GM19240 (cell line): ENCODE data around the gene LHX4.

Experiments
- DNase-seq: peaks from one replicate; pipeline ENCODE4 v3.0.0; 2011; ENCODE audit warnings: low spot score; ENCODE audit not compliant: insufficient read length

Gene LHX4

DNA sequence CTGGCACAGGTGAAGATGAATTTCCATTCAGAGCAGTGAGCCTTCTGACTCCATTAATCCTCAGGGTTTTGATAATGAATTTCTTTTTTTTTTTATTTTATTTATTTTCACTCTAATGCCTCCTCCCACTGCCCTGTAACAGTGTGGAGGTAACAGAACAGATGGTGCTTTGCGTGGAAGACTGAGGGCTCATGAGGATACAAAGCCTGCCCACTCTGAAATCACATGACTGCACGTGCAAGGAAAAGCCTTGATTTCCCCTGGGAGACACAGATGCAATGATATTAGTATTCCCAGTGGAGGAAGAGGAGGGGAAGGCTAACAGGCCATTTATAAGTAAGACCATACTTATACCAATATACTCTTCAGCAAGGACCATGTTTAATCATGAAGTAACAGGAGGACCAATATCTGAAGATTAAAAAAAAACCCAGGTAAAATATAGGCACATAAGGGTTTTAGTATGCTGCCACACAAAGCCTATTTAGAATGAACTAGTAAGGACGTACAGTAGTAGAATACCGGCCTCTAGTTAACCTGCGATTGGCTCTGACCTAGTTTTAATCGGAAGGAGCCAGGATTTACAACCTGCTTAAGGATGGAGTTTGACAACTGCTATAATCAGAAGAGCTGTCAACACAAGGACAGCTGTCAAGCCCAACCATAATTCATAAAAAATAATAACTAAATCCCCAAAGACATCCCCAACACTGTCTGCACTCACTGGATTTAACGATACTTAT is 69.6 kb downstream of the LHX4 start:
- DNase-seq, result no peak

DNA sequence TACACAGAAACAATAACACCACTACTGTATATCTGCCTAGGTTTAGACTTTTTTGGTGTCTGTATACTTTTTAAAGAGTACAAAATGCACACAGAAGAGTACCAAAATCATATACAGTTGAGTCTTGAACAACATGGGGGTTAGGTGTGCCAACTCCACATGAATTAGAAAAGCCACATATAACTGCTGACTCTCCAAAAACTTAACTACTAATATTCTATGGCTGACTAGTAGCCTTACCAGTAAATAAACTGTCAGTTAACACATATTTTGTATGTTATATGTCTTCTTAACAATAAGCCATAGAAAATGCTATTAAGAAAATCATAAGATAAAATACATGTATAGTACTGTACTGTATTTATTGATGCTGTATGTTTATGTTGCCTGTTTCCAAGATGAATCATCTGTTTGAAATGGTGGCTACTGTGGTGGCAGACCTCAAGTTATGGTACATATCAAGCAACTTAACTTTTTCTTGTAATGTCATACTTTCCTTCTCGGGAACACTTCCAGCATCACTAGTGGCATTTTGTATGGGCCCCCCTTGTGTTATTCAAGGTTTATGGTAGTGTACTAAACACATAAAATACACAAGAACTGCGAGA is 71.2 kb downstream of the LHX4 start:
- DNase-seq, result no peak

DNA sequence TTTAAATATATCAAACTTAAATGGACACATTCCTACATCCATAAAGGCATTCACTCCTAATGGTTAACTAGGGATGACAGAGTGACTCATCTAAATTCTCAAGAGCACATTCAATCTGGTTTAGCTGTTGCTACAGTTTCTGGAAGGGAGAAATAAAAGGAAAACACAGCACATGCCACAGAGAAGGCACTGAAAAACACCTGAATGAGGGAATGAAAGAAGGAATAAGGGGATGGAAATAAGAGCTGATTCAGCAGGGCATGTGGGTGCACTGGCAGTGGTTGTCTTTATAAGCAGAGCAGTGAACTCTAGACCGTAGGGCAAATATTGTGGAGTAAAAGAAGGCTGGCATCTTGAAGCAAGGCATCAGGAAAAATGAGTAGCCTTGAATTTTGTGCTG is 79.3 kb downstream of the LHX4 start:
- no peak for DNase-seq

DNA sequence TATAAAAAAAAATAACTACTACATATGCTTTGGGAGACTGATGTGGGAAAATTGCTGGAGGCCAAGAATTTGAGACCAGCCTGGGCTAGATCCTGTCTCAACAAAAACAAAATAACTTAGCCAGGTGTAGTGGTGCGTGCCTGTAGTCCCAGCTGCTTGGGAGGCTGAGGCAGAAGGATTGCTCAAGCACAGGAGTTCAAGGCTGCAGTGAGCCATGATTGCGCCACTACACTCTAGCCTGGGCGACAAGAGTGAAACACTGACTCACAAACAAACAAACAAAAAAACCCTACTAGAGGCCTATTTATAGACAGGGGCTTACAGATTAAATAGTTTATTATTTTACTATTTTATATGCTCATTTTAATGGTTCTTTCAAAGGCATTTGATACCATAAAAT is 80.0 kb downstream of the LHX4 start:
- DNase-seq, result no peak

DNA sequence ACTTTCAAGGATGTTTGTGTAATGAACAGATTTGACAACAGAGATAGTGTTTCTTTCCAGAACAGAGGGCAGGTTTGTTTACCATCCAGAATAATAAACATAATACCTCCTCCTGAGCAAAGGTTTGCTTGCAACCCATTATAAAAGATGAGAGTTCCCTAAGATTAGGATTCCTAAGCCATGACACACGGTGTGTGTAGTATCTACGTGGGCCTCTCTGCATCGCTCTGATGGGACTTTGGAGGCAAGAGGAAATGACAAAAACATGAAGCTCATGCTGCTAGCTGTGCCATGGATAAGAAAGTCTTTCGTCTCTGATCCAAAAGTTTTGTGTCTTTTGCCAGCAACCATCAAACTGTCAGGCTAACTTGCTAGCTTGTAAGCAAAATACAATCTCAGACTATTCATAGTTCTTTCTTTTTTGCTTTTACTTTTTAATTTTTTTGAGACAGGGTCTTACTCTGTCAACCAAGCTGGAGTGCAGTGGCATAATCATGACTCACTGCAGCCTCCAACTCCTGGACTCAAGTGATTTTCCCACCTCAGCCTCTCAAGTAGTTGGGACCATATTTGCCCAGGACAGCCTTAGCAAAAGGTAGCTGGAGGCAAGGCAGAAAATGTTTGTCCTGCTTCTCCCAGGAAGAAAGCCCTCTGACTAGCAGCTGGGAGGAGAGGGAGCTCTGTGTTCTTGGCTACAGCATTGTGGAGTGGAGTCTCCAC is 81.1 kb downstream of the LHX4 start:
- DNase-seq, result no peak

DNA sequence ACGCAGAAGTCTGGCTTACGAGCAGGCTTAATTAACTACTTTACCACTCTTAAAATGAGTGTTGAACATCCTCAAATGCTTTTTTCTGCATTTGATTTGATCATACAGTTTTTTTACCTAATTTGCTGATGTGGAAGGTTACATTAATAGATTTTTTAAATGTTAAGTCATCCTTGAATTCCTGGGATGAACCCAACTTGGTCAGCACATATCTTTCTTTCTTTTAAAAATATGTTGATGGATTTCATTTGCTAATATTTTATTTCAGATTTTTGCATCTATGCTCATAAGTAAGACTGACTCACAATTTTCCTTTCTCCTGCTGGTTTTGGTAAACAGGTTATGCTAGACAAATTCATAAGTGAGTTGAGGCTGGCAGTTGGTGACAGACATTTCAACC is 82.9 kb downstream of the LHX4 start:
- no peak for DNase-seq

DNA sequence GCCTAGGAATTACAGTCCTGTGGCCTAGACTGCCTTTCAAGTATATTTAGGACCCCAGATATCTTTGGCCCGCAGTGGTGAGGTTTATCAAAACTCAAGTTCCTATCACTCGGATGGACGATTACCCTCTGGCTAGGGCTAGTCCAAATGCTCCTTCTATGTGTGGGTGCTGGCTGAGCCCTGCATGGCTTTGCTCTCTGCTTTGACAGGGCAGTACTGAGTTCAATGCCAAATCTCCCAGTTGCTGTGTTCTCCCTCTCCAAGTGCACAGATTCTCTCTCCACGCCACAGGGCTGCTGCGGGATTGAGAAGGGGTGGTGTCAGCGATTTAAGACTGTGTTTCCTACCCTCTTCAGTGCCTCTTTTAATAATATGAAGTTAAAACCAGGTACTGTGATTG is 97.0 kb downstream of the LHX4 start:
- no peak for DNase-seq
